ENCODE measurements around the gene GIGYF2. TPM values are rescaled to one million over a fixed set of nuclear protein-coding genes. Genes with fewer than 3 reads are reported as not detected.
A peak's percentile ranks its signal among the peaks of the same experiment; 100 is the strongest.

Gene GIGYF2
- total and polyA plus RNA-seq, 2 of the 13 experiments (the other 11 are each of a cell fraction or from before 2014, with no cell fraction given): 44.9 to 73.5 TPM

GRCh38 chr2:232857158-232857563 is 160.0 kb downstream of the GIGYF2 start (continued):
- TF ChIP-seq THYN1 (CRISPR knock-in tag; IDR thresholded peaks at IDR 0.05; ENCODE audit: borderline replicate concordance, low read depth) (no peak), ZFP36L2 (CRISPR knock-in tag; IDR thresholded peaks at IDR 0.05) (no peak), GTF3A (CRISPR knock-in tag; conservative IDR thresholded peaks at IDR 0.05) (no peak), ZNF768 (CRISPR knock-in tag; IDR thresholded peaks at IDR 0.05) (no peak), CREB3 (CRISPR knock-in tag; IDR thresholded peaks at IDR 0.05) (no peak), ATF5 (CRISPR knock-in tag; IDR thresholded peaks at IDR 0.05; ENCODE audit: low read depth) (no peak), HDAC1 (CRISPR knock-in tag; IDR thresholded peaks at IDR 0.05) (peak; percentile 59), ZNF574 (CRISPR knock-in tag; IDR thresholded peaks at IDR 0.05) (peak; percentile 84), ZNF792 (CRISPR knock-in tag; IDR thresholded peaks at IDR 0.05) (peak; percentile 67; the same call in 1 of the 2 replicates), TRIM22 (IDR thresholded peaks at IDR 0.05) (no peak), ZNF879 (CRISPR knock-in tag; IDR thresholded peaks at IDR 0.05) (no peak), KDM4B (CRISPR knock-in tag; IDR thresholded peaks at IDR 0.05) (peak; percentile 92), PPARG (CRISPR knock-in tag; conservative IDR thresholded peaks at IDR 0.05) (peak; percentile 74)
- TF ChIP-seq, protein P1, sequence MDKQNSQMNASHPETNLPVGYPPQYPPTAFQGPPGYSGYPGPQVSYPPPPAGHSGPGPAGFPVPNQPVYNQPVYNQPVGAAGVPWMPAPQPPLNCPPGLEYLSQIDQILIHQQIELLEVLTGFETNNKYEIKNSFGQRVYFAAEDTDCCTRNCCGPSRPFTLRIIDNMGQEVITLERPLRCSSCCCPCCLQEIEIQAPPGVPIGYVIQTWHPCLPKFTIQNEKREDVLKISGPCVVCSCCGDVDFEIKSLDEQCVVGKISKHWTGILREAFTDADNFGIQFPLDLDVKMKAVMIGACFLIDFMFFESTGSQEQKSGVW (CRISPR knock-in tag; IDR thresholded peaks at IDR 0.05; ENCODE audit: borderline replicate concordance): no peak
- TF ChIP-seq, protein P2, sequence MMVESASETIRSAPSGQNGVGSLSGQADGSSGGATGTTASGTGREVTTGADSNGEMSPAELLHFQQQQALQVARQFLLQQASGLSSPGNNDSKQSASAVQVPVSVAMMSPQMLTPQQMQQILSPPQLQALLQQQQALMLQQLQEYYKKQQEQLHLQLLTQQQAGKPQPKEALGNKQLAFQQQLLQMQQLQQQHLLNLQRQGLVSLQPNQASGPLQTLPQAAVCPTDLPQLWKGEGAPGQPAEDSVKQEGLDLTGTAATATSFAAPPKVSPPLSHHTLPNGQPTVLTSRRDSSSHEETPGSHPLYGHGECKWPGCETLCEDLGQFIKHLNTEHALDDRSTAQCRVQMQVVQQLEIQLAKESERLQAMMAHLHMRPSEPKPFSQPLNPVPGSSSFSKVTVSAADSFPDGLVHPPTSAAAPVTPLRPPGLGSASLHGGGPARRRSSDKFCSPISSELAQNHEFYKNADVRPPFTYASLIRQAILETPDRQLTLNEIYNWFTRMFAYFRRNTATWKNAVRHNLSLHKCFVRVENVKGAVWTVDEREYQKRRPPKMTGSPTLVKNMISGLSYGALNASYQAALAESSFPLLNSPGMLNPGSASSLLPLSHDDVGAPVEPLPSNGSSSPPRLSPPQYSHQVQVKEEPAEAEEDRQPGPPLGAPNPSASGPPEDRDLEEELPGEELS (CRISPR knock-in tag; IDR thresholded peaks at IDR 0.05): peak; percentile 89
- TF ChIP-seq, protein P3, sequence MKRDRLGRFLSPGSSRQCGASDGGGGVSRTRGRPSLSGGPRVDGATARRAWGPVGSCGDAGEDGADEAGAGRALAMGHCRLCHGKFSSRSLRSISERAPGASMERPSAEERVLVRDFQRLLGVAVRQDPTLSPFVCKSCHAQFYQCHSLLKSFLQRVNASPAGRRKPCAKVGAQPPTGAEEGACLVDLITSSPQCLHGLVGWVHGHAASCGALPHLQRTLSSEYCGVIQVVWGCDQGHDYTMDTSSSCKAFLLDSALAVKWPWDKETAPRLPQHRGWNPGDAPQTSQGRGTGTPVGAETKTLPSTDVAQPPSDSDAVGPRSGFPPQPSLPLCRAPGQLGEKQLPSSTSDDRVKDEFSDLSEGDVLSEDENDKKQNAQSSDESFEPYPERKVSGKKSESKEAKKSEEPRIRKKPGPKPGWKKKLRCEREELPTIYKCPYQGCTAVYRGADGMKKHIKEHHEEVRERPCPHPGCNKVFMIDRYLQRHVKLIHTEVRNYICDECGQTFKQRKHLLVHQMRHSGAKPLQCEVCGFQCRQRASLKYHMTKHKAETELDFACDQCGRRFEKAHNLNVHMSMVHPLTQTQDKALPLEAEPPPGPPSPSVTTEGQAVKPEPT (CRISPR knock-in tag; IDR thresholded peaks at IDR 0.05; ENCODE audit: low read depth): no peak
- TF ChIP-seq, protein P4, sequence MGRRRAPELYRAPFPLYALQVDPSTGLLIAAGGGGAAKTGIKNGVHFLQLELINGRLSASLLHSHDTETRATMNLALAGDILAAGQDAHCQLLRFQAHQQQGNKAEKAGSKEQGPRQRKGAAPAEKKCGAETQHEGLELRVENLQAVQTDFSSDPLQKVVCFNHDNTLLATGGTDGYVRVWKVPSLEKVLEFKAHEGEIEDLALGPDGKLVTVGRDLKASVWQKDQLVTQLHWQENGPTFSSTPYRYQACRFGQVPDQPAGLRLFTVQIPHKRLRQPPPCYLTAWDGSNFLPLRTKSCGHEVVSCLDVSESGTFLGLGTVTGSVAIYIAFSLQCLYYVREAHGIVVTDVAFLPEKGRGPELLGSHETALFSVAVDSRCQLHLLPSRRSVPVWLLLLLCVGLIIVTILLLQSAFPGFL (CRISPR knock-in tag; IDR thresholded peaks at IDR 0.05): no peak
